ENCODE measurements around the gene DLX2.

Gene DLX2

GRCh38 chr2:172066394-172066886 is 36.3 kb downstream of the DLX2 start:
- TF ChIP-seq CTCF (conservative IDR thresholded peaks at IDR 0.05; ENCODE audit: low read length) (no peak), EZH2phosphoT487 (IDR thresholded peaks at IDR 0.05; ENCODE audit: borderline replicate concordance) (no peak)
- Histone ChIP-seq H3K4me3 (ENCODE audit: low read length, poor library complexity, severe bottlenecking) (no peak overlapping the region), H3K4me2 (ENCODE audit: low read depth, low read length, poor library complexity, severe bottlenecking) (no peak overlapping the region), H3F3A (ENCODE audit: low read depth) (no peaks in the 10 kb centered on the region; the same call in 1 of the 2 replicates), H3K36me3 (ENCODE audit: insufficient read depth, low read length) (no peaks in the 10 kb centered on the region), H2AFZ (ENCODE audit: low read length) (peak overlapping the region; percentile 52; the same call in 1 of the 2 replicates), H4K20me1 (ENCODE audit: insufficient read depth, low read length, poor library complexity, severe bottlenecking) (no peaks in the 10 kb centered on the region), H3K9ac (ENCODE audit: low read depth, low read length, poor library complexity, severe bottlenecking) (no peak overlapping the region), H3K27me3 (ENCODE audit: insufficient read depth, low read length, poor library complexity, severe bottlenecking) (no peaks in the 10 kb centered on the region), H3K9me2 (replicated peaks; ENCODE audit: low read depth, low read length) (no peaks in the 10 kb centered on the region), H3K79me2 (ENCODE audit: insufficient read depth, low read length) (no peaks in the 10 kb centered on the region), H3K9me3 (ENCODE audit: insufficient read depth, low read depth, low read length) (no peaks in the 10 kb centered on the region), H3K4me1 (ENCODE audit: insufficient read depth, low read length, poor library complexity, severe bottlenecking) (peaks cover 38% of the 10 kb centered on the region)

GRCh38 chr2:172065111-172065510 is 37.6 kb downstream of the DLX2 start:
- no peak overlapping the region for H3K4me2 ChIP-seq (ENCODE audit: low read depth, low read length, poor library complexity, severe bottlenecking)
- H2AFZ ChIP-seq (ENCODE audit: low read length): no peak overlapping the region
- H3F3A ChIP-seq (ENCODE audit: low read depth): no peaks in the 10 kb centered on the region; the same call in 1 of the 2 replicates
- H3K4me3 ChIP-seq (ENCODE audit: low read length, poor library complexity, severe bottlenecking): no peak overlapping the region
- H3K9me3 ChIP-seq (ENCODE audit: insufficient read depth, low read depth, low read length): no peaks in the 10 kb centered on the region
- H3K36me3 ChIP-seq (ENCODE audit: insufficient read depth, low read length): no peaks in the 10 kb centered on the region
- H3K9me2 ChIP-seq (replicated peaks; ENCODE audit: low read depth, low read length): no peaks in the 10 kb centered on the region
- H3K79me2 ChIP-seq (ENCODE audit: insufficient read depth, low read length): no peaks in the 10 kb centered on the region
- H3K9ac ChIP-seq (ENCODE audit: low read depth, low read length, poor library complexity, severe bottlenecking): no peak overlapping the region
- peaks cover 43% of the 10 kb centered on the region for H3K4me1 ChIP-seq (ENCODE audit: insufficient read depth, low read length, poor library complexity, severe bottlenecking)
- H3K27me3 ChIP-seq (ENCODE audit: insufficient read depth, low read length, poor library complexity, severe bottlenecking): no peaks in the 10 kb centered on the region
- H4K20me1 ChIP-seq (ENCODE audit: insufficient read depth, low read length, poor library complexity, severe bottlenecking): no peaks in the 10 kb centered on the region
- TF ChIP-seq CTCF (conservative IDR thresholded peaks at IDR 0.05; ENCODE audit: low read length): no peak
- no peak for TF ChIP-seq EZH2phosphoT487 (IDR thresholded peaks at IDR 0.05; ENCODE audit: borderline replicate concordance)

- H3K4me2 ChIP-seq (ENCODE audit: low read depth, low read length, poor library complexity, severe bottlenecking): peak overlapping the region; percentile 41
- H3K9ac ChIP-seq (ENCODE audit: low read depth, low read length, poor library complexity, severe bottlenecking): no peak overlapping the region
- H3K9me2 ChIP-seq (replicated peaks; ENCODE audit: low read depth, low read length): no peaks in the 10 kb centered on the region
- no peaks in the 10 kb centered on the region for H4K20me1 ChIP-seq (ENCODE audit: insufficient read depth, low read length, poor library complexity, severe bottlenecking)
- no peaks in the 10 kb centered on the region for H3K79me2 ChIP-seq (ENCODE audit: insufficient read depth, low read length)
- no peak overlapping the region for H3K4me3 ChIP-seq (ENCODE audit: low read length, poor library complexity, severe bottlenecking)
- no peaks in the 10 kb centered on the region; the same call in 1 of the 2 replicates for H3F3A ChIP-seq (ENCODE audit: low read depth)
- H3K27me3 ChIP-seq (ENCODE audit: insufficient read depth, low read length, poor library complexity, severe bottlenecking): no peaks in the 10 kb centered on the region
- no peaks in the 10 kb centered on the region for H3K36me3 ChIP-seq (ENCODE audit: insufficient read depth, low read length)
- peaks cover 43% of the 10 kb centered on the region for H3K4me1 ChIP-seq (ENCODE audit: insufficient read depth, low read length, poor library complexity, severe bottlenecking)
- H2AFZ ChIP-seq (ENCODE audit: low read length): no peak overlapping the region
- H3K9me3 ChIP-seq (ENCODE audit: insufficient read depth, low read depth, low read length): no peaks in the 10 kb centered on the region
- TF ChIP-seq CTCF (conservative IDR thresholded peaks at IDR 0.05; ENCODE audit: low read length) (no peak), EZH2phosphoT487 (IDR thresholded peaks at IDR 0.05; ENCODE audit: borderline replicate concordance) (no peak)
These were observed 39.3 kb downstream of the DLX2 start for GRCh38 chr2:172063446-172063845.

Measured in Loucy (cell line).